Raji (cell line): ENCODE measurements around the gene ERGIC1.

Experiments
- POLR2A ChIP-seq: IDR thresholded peaks from 2 replicates; pipeline ENCODE4 v1.6.1; 2011; ENCODE audit warnings: low read depth, low read length, control low read depth; ENCODE audit not compliant: insufficient read depth

ERGIC1 gene

GRCh38 chr5:172795318-172795977 is 38.6 kb upstream of the ERGIC1 start:
- TF ChIP-seq POLR2A = no peak

- TF ChIP-seq POLR2A = no peak
Measured at GRCh38 chr5:172796306-172796705, 37.7 kb upstream of the ERGIC1 start.

GRCh38 chr5:172797771-172798191 is 36.3 kb upstream of the ERGIC1 start:
- TF ChIP-seq POLR2A = no peak

- TF ChIP-seq POLR2A = no peak
Measured at GRCh38 chr5:172798422-172799215, 35.4 kb upstream of the ERGIC1 start.

- no peak for TF ChIP-seq POLR2A
Measured at GRCh38 chr5:172799416-172799815, 34.6 kb upstream of the ERGIC1 start.

- TF ChIP-seq POLR2A = no peak
Measured at GRCh38 chr5:172800088-172800551, 33.9 kb upstream of the ERGIC1 start.

GRCh38 chr5:172801179-172801671 is 32.8 kb upstream of the ERGIC1 start:
- no peak for TF ChIP-seq POLR2A

GRCh38 chr5:172802112-172802511 is 31.9 kb upstream of the ERGIC1 start:
- no peak for TF ChIP-seq POLR2A

GRCh38 chr5:172802567-172803176 is 31.4 kb upstream of the ERGIC1 start:
- TF ChIP-seq POLR2A = no peak

GRCh38 chr5:172805018-172805683 is 28.9 kb upstream of the ERGIC1 start:
- no peak for TF ChIP-seq POLR2A

GRCh38 chr5:172805736-172806255 is 28.3 kb upstream of the ERGIC1 start:
- TF ChIP-seq POLR2A = no peak

- peak; percentile 54 for TF ChIP-seq POLR2A
Measured at GRCh38 chr5:172806897-172807672, 27.0 kb upstream of the ERGIC1 start.

GRCh38 chr5:172807766-172808311 is 26.2 kb upstream of the ERGIC1 start:
- no peak for TF ChIP-seq POLR2A

- TF ChIP-seq POLR2A = no peak
Measured at GRCh38 chr5:172809774-172810173, 24.3 kb upstream of the ERGIC1 start.
